Pericardium fibroblast (primary cell): Measurements from ENCODE around the gene TYR. TPM values are rescaled to one million over a fixed set of nuclear protein-coding genes. Genes with fewer than 3 reads are reported as not detected.

ENCODE experiments used
- total RNA-seq: library from RNA; depleted of rRNA; stranded (reverse); fragments of >200 nt; gene quantifications from 2 replicates; pipeline ENCODE4 v1.2.3, GENCODE V29; 2015

TYR gene
- not detected in 2 replicates for total RNA-seq

DNA sequence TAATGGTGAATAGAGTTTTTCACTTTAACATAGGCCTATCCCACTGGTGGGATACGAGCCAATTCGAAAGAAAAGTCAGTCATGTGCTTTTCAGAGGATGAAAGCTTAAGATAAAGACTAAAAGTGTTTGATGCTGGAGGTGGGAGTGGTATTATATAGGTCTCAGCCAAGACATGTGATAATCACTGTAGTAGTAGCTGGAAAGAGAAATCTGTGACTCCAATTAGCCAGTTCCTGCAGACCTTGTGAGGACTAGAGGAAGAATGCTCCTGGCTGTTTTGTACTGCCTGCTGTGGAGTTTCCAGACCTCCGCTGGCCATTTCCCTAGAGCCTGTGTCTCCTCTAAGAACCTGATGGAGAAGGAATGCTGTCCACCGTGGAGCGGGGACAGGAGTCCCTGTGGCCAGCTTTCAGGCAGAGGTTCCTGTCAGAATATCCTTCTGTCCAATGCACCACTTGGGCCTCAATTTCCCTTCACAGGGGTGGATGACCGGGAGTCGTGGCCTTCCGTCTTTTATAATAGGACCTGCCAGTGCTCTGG, at the start of gene TYR:
Gene TYR, plus strand, starts transcription at position 185 of the 541 bp plus-strand sequence. Its CDS starts 79 bp downstream, at position 264.

Other genes starting within 250 kb of the TYR start
- gene GRM5, start 111.9 kb upstream of the TYR start, total RNA-seq = under 0.01 TPM in 1 of 2 replicates, not detected in the other